ENCODE data around the gene ENPP1. TPM values are rescaled to one million over a fixed set of nuclear protein-coding genes. Genes with fewer than 3 reads are reported as not detected.

The ENPP1 gene
- total RNA-seq, 1 experiment from 2014 or later, result 29.7 TPM

DNA sequence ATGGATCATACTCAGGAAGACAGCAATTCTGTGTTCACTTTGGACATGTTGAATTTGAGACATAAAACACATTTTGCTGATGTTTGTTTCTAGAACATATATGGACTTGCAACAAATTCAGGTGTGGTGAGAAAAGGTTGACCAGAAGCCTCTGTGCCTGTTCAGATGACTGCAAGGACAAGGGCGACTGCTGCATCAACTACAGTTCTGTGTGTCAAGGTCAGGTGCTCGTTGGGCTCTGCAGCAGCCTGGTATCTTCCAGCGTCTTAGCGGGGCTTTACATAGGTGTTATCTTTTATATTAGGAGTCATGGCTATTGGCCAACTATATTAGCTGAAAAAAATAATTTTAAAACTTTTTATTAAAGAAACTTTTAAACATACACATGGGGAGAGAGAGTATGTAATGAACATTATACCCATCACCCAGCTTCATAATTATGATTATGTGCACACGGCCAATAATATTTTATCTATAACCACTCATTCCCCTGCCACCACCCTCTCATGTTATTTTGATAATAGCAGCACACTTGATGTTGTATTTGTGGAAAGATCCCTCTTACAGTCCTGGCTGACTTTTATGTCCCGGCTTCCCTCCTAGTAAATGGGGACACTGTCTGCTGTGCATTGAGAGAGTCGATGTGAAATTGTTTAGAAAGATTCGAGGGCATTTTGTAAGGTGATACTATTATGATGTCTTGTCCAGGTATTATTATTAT lies 43.4 kb downstream of the ENPP1 start:
- DNase-seq (ENCODE audit: low spot score) (no peak), ATAC-seq (no peak)
- Mint-ChIP-seq H3K27me3 (ENCODE audit: low read depth) (no peaks in the 10 kb centered on the region), H3K27ac (no peak overlapping the region), H3K4me3 (no peak overlapping the region), H3K36me3 (peaks cover 16% of the 10 kb centered on the region), H3K4me1 (0 out of 2 replicates have a peak, but pooled peaks cover 4% of the 10 kb centered on the region), H3K9me3 (peaks cover 5% of the 10 kb centered on the region; the same call in 1 of the 2 replicates)
- CTCF ChIA-PET, result no interaction called here
- POLR2A ChIA-PET, result no interaction called here
- TF ChIP-seq USF2 (CRISPR knock-in tag; IDR thresholded peaks at IDR 0.05) (no peak), ZSCAN18 (CRISPR knock-in tag; IDR thresholded peaks at IDR 0.05) (no peak), E2F5 (CRISPR knock-in tag; IDR thresholded peaks at IDR 0.05) (no peak), MLX (CRISPR knock-in tag; IDR thresholded peaks at IDR 0.05) (no peak), SMAD3 (CRISPR knock-in tag; IDR thresholded peaks at IDR 0.05; ENCODE audit: borderline replicate concordance) (no peak)

- DNase-seq (ENCODE audit: low spot score) (no peak), ATAC-seq (no peak)
- Mint-ChIP-seq H3K9me3 (peaks cover 5% of the 10 kb centered on the region; the same call in 1 of the 2 replicates), H3K27me3 (ENCODE audit: low read depth) (no peaks in the 10 kb centered on the region), H3K36me3 (peaks cover 19% of the 10 kb centered on the region), H3K4me1 (0 out of 2 replicates have a peak, but pooled peaks cover 4% of the 10 kb centered on the region), H3K27ac (no peak overlapping the region), H3K4me3 (no peak overlapping the region)
- POLR2A ChIA-PET, result no interaction called here
- TF ChIP-seq ZNF121 (CRISPR knock-in tag; IDR thresholded peaks at IDR 0.05), result no peak
- TF ChIP-seq, protein P1, sequence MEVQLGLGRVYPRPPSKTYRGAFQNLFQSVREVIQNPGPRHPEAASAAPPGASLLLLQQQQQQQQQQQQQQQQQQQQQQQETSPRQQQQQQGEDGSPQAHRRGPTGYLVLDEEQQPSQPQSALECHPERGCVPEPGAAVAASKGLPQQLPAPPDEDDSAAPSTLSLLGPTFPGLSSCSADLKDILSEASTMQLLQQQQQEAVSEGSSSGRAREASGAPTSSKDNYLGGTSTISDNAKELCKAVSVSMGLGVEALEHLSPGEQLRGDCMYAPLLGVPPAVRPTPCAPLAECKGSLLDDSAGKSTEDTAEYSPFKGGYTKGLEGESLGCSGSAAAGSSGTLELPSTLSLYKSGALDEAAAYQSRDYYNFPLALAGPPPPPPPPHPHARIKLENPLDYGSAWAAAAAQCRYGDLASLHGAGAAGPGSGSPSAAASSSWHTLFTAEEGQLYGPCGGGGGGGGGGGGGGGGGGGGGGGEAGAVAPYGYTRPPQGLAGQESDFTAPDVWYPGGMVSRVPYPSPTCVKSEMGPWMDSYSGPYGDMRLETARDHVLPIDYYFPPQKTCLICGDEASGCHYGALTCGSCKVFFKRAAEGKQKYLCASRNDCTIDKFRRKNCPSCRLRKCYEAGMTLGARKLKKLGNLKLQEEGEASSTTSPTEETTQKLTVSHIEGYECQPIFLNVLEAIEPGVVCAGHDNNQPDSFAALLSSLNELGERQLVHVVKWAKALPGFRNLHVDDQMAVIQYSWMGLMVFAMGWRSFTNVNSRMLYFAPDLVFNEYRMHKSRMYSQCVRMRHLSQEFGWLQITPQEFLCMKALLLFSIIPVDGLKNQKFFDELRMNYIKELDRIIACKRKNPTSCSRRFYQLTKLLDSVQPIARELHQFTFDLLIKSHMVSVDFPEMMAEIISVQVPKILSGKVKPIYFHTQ (CRISPR knock-in tag; IDR thresholded peaks at IDR 0.05), result no peak
- TF ChIP-seq RELA (CRISPR knock-in tag; IDR thresholded peaks at IDR 0.05; ENCODE audit: borderline replicate concordance), result no peak
- no peak for TF ChIP-seq ZNF232 (CRISPR knock-in tag; IDR thresholded peaks at IDR 0.05)
- no peak for TF ChIP-seq ZNF138 (CRISPR knock-in tag; conservative IDR thresholded peaks at IDR 0.05)
- no peak for TF ChIP-seq TEAD4 (CRISPR knock-in tag; IDR thresholded peaks at IDR 0.05)
- TF ChIP-seq CREB1 (CRISPR knock-in tag; IDR thresholded peaks at IDR 0.05), result no peak
- no peak for TF ChIP-seq GABPB1 (CRISPR knock-in tag; IDR thresholded peaks at IDR 0.05)
- TF ChIP-seq IRF1 (CRISPR knock-in tag; IDR thresholded peaks at IDR 0.05), result no peak
- CTCF ChIA-PET, result no interaction called here
Observed at GRCh38 chr6:131852200-131852599, 44.4 kb downstream of the ENPP1 start.

DNA sequence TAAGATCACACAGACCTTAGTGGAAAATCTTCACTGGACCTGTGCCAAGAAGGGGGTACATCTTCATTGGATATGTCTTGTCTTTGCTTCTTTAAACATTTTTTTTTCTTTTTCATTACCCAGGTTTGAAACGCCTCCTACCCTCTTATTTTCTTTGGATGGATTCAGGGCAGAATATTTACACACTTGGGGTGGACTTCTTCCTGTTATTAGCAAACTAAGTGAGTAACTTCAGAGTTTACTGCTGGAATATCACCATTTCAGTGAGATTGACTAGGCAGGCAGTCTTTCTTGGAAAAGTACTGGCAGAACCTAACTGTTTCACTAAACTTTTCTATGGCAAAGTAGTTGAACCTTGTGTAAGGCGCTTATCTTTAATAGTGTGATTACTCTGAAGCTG lies 47.0 kb downstream of the ENPP1 start:
- Mint-ChIP-seq H3K27ac (no peak overlapping the region), H3K4me1 (peaks cover 13% of the 10 kb centered on the region)
- CTCF ChIA-PET, result no interaction called here
- TF ChIP-seq ZNF671 (CRISPR knock-in tag; IDR thresholded peaks at IDR 0.05), result no peak
- no peak for TF ChIP-seq CREB1 (CRISPR knock-in tag; IDR thresholded peaks at IDR 0.05)
- TF ChIP-seq, protein P2, sequence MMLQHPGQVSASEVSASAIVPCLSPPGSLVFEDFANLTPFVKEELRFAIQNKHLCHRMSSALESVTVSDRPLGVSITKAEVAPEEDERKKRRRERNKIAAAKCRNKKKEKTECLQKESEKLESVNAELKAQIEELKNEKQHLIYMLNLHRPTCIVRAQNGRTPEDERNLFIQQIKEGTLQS (CRISPR knock-in tag; conservative IDR thresholded peaks at IDR 0.05), result no peak
- TF ChIP-seq MYBL2 (CRISPR knock-in tag; IDR thresholded peaks at IDR 0.05), result no peak
- TF ChIP-seq JUN (CRISPR knock-in tag; IDR thresholded peaks at IDR 0.05), result no peak
- TF ChIP-seq EMX1 (CRISPR knock-in tag; IDR thresholded peaks at IDR 0.05), result no peak
- TF ChIP-seq ZBTB43 (CRISPR knock-in tag; IDR thresholded peaks at IDR 0.05), result no peak
- TF ChIP-seq RORB (CRISPR knock-in tag; IDR thresholded peaks at IDR 0.05), result no peak
- no peak for TF ChIP-seq RELA (CRISPR knock-in tag; IDR thresholded peaks at IDR 0.05; ENCODE audit: borderline replicate concordance)
- TF ChIP-seq, protein P3, sequence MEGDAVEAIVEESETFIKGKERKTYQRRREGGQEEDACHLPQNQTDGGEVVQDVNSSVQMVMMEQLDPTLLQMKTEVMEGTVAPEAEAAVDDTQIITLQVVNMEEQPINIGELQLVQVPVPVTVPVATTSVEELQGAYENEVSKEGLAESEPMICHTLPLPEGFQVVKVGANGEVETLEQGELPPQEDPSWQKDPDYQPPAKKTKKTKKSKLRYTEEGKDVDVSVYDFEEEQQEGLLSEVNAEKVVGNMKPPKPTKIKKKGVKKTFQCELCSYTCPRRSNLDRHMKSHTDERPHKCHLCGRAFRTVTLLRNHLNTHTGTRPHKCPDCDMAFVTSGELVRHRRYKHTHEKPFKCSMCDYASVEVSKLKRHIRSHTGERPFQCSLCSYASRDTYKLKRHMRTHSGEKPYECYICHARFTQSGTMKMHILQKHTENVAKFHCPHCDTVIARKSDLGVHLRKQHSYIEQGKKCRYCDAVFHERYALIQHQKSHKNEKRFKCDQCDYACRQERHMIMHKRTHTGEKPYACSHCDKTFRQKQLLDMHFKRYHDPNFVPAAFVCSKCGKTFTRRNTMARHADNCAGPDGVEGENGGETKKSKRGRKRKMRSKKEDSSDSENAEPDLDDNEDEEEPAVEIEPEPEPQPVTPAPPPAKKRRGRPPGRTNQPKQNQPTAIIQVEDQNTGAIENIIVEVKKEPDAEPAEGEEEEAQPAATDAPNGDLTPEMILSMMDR (IDR thresholded peaks at IDR 0.05), result no peak

More for the DNA sequence above, 47.0 kb downstream of the ENPP1 start:
- Mint-ChIP-seq H3K9me3 (peaks cover 5% of the 10 kb centered on the region; the same call in 1 of the 2 replicates), H3K4me3 (no peak overlapping the region), H3K36me3 (peaks cover 26% of the 10 kb centered on the region), H3K27me3 (ENCODE audit: low read depth) (no peaks in the 10 kb centered on the region)
- no peak for DNase-seq (ENCODE audit: low spot score)
- POLR2A ChIA-PET, result no interaction called here
- ATAC-seq, result no peak

Measured in WTC11 (cell line).